Measurements from ENCODE around the gene IGF2BP2.

DNA sequence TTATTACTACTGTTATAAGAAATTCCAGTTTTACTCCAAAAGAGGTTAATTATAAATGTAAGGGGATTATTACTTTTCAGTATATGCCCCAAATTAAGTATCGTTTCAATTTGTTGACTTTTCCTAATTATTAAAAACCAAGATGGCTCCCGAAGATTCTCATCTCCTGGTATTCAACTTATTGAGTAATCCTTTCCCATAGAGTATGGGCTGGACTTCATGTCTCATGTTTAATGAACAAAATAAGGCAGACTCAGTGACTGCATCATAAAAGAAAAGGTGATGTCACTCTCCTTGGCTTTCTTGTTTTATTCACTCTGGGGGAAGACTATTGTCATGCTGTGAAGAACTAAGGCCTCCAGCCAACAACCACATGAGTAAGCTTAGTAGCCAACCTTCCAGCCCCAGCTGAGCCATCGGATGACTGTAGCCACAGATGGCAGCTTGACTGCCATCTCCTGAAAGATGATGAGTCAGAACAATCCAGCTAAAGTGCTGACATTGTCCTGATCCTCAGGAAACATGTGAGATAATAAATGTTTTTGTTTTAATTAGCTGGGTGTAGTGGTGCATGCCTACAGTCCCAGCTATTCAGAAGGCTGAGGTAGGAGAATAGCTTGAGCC lies 17.3 kb downstream of the IGF2BP2 start:
- no peak for TF ChIP-seq GABPA (IDR thresholded peaks at IDR 0.05; ENCODE audit: low read depth)
- TF ChIP-seq, protein P1, sequence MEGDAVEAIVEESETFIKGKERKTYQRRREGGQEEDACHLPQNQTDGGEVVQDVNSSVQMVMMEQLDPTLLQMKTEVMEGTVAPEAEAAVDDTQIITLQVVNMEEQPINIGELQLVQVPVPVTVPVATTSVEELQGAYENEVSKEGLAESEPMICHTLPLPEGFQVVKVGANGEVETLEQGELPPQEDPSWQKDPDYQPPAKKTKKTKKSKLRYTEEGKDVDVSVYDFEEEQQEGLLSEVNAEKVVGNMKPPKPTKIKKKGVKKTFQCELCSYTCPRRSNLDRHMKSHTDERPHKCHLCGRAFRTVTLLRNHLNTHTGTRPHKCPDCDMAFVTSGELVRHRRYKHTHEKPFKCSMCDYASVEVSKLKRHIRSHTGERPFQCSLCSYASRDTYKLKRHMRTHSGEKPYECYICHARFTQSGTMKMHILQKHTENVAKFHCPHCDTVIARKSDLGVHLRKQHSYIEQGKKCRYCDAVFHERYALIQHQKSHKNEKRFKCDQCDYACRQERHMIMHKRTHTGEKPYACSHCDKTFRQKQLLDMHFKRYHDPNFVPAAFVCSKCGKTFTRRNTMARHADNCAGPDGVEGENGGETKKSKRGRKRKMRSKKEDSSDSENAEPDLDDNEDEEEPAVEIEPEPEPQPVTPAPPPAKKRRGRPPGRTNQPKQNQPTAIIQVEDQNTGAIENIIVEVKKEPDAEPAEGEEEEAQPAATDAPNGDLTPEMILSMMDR (IDR thresholded peaks at IDR 0.05; ENCODE audit: insufficient read depth, low read length): no peak
- TF ChIP-seq, protein P2, sequence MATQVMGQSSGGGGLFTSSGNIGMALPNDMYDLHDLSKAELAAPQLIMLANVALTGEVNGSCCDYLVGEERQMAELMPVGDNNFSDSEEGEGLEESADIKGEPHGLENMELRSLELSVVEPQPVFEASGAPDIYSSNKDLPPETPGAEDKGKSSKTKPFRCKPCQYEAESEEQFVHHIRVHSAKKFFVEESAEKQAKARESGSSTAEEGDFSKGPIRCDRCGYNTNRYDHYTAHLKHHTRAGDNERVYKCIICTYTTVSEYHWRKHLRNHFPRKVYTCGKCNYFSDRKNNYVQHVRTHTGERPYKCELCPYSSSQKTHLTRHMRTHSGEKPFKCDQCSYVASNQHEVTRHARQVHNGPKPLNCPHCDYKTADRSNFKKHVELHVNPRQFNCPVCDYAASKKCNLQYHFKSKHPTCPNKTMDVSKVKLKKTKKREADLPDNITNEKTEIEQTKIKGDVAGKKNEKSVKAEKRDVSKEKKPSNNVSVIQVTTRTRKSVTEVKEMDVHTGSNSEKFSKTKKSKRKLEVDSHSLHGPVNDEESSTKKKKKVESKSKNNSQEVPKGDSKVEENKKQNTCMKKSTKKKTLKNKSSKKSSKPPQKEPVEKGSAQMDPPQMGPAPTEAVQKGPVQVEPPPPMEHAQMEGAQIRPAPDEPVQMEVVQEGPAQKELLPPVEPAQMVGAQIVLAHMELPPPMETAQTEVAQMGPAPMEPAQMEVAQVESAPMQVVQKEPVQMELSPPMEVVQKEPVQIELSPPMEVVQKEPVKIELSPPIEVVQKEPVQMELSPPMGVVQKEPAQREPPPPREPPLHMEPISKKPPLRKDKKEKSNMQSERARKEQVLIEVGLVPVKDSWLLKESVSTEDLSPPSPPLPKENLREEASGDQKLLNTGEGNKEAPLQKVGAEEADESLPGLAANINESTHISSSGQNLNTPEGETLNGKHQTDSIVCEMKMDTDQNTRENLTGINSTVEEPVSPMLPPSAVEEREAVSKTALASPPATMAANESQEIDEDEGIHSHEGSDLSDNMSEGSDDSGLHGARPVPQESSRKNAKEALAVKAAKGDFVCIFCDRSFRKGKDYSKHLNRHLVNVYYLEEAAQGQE (IDR thresholded peaks at IDR 0.05; ENCODE audit: insufficient replicate concordance, low read depth): no peak
- no peak for TF ChIP-seq POLR2AphosphoS5 (IDR thresholded peaks at IDR 0.05; ENCODE audit: low read depth)

Measured in HL-60 (cell line).